H9 (cell line): ENCODE data around the gene EHD3. TPM values are rescaled to one million over a fixed set of nuclear protein-coding genes. Genes with fewer than 3 reads are reported as not detected.

ENCODE experiments used
- DNase-seq: peaks from one replicate; pipeline ENCODE4 v3.0.0-alpha.2; 2017
- H2AFZ ChIP-seq: one replicate; pipeline ENCODE4 v1.6.1; 2013; ENCODE audit warnings: mild to moderate bottlenecking, low read length, control low read depth, moderate library complexity
- H2AK5ac ChIP-seq: 2 replicates; pipeline ENCODE4 v1.6.1; 2013; ENCODE audit warnings: low read length, control low read depth, mixed read lengths; ENCODE audit not compliant: insufficient read length
- H2BK120ac ChIP-seq: one replicate; pipeline ENCODE4 v1.6.1; 2013; ENCODE audit warnings: low read depth, mild to moderate bottlenecking, low read length, control low read depth, inconsistent platforms; ENCODE audit not compliant: poor library complexity, severe bottlenecking
- H2BK12ac ChIP-seq: 2 replicates; pipeline ENCODE4 v1.6.1; 2013; ENCODE audit warnings: low read length, control low read depth, mixed read lengths, low read depth; ENCODE audit not compliant: insufficient read length
- H2BK15ac ChIP-seq: 2 replicates; pipeline ENCODE4 v1.6.1; 2013; ENCODE audit warnings: low read depth, low read length, control low read depth
- H2BK20ac ChIP-seq: one replicate; pipeline ENCODE4 v1.6.1; 2013; ENCODE audit warnings: low read depth, mild to moderate bottlenecking, low read length, control low read depth, inconsistent platforms; ENCODE audit not compliant: poor library complexity, severe bottlenecking
- H2BK5ac ChIP-seq: 2 replicates; pipeline ENCODE4 v1.6.1; 2013; ENCODE audit warnings: low read length, control low read depth, mixed read lengths; ENCODE audit not compliant: insufficient read length
- H3K14ac ChIP-seq: 2 replicates; pipeline ENCODE4 v1.6.1; 2013; ENCODE audit warnings: low read length, control low read depth; ENCODE audit not compliant: insufficient read depth
- H3K18ac ChIP-seq: 2 replicates; pipeline ENCODE4 v1.6.1; 2013; ENCODE audit warnings: low read depth, mild to moderate bottlenecking, mixed read lengths, low read length, control low read depth; ENCODE audit not compliant: insufficient read length
- H3K23ac ChIP-seq: 2 replicates; pipeline ENCODE4 v1.6.1; 2013; ENCODE audit warnings: low read length, control low read depth, mixed read lengths, low read depth; ENCODE audit not compliant: insufficient read length
- H3K23me2 ChIP-seq: 2 replicates; pipeline ENCODE4 v1.6.1; 2013; ENCODE audit warnings: low read depth, mild to moderate bottlenecking, mixed read lengths, low read length, control low read depth; ENCODE audit not compliant: insufficient read length, poor library complexity, severe bottlenecking
- H3K27ac ChIP-seq: 2 replicates; pipeline ENCODE4 v1.5.1; 2013; ENCODE audit warnings: low read length, control low read depth, mixed read lengths, low read depth; ENCODE audit not compliant: insufficient read length
- H3K27me3 ChIP-seq: 2 replicates; pipeline ENCODE4 v1.6.1; 2013; ENCODE audit warnings: low read length, control low read depth, inconsistent platforms; ENCODE audit not compliant: insufficient read depth
- H3K4ac ChIP-seq: 2 replicates; pipeline ENCODE4 v1.6.1; 2013; ENCODE audit warnings: low read depth, mild to moderate bottlenecking, control low read depth, inconsistent platforms, low read length, moderate library complexity
- H3K4me1 ChIP-seq: 2 replicates; pipeline ENCODE4 v1.6.1; 2013; ENCODE audit warnings: low read length, control low read depth, inconsistent platforms; ENCODE audit not compliant: insufficient read depth
- H3K4me2 ChIP-seq: 2 replicates; pipeline ENCODE4 v1.6.1; 2013; ENCODE audit warnings: low read length, control low read depth, mixed read lengths; ENCODE audit not compliant: insufficient read length, insufficient read depth
- H3K56ac ChIP-seq: 2 replicates; pipeline ENCODE4 v1.6.1; 2013; ENCODE audit warnings: low read depth, mild to moderate bottlenecking, mixed read lengths, low read length, control low read depth; ENCODE audit not compliant: insufficient read length
- H3K79me1 ChIP-seq: 2 replicates; pipeline ENCODE4 v1.6.1; 2013; ENCODE audit warnings: low read depth, mild to moderate bottlenecking, moderate library complexity, low read length, control low read depth, inconsistent platforms; ENCODE audit not compliant: insufficient read depth, poor library complexity, severe bottlenecking
- H3K79me2 ChIP-seq: 2 replicates; pipeline ENCODE4 v1.6.1; 2013; ENCODE audit warnings: low read length, control low read depth, inconsistent platforms; ENCODE audit not compliant: insufficient read depth
- H3K9ac ChIP-seq: 2 replicates; pipeline ENCODE4 v1.6.1; 2013; ENCODE audit warnings: low read length, control low read depth, mixed read lengths; ENCODE audit not compliant: insufficient read length; ENCODE audit errors: extremely low read depth
- H3K9me3 ChIP-seq: one replicate; pipeline ENCODE4 v1.6.1; 2013; ENCODE audit warnings: low read depth, low read length, inconsistent platforms; ENCODE audit not compliant: control insufficient read depth
- H3T11ph ChIP-seq: one replicate; pipeline ENCODE4 v1.6.1; 2013; ENCODE audit warnings: mild to moderate bottlenecking, low read length, control low read depth, inconsistent platforms
- H4K20me1 ChIP-seq: one replicate; pipeline ENCODE4 v1.6.1; 2013; ENCODE audit not compliant: control insufficient read depth, insufficient read length, insufficient read depth
- H4K5ac ChIP-seq: 2 replicates; pipeline ENCODE4 v1.6.1; 2013; ENCODE audit warnings: low read depth, mild to moderate bottlenecking, mixed read lengths, low read length, control low read depth; ENCODE audit not compliant: insufficient read length
- H4K8ac ChIP-seq: replicated peaks from 2 replicates; pipeline ENCODE4 v1.6.1; 2013; ENCODE audit warnings: low read length, control low read depth, mixed read lengths, low read depth; ENCODE audit not compliant: insufficient read length
- H4K91ac ChIP-seq: 2 replicates; pipeline ENCODE4 v1.6.1; 2013; ENCODE audit warnings: low read depth, mild to moderate bottlenecking, moderate library complexity, mixed read lengths, low read length, control low read depth; ENCODE audit not compliant: insufficient read length
- H3K27ac Mint-ChIP-seq, 3 experiments: 2 replicates in 2 of 3; 3 replicates in 1 of 3; pipeline ENCODE4 v1.8.0; 2020 to 2021; ENCODE audit warnings: mixed read lengths in 3 of 3, mild to moderate bottlenecking in 1 of 3, moderate library complexity in 1 of 3
- H3K27me3 Mint-ChIP-seq: 2 replicates; pipeline ENCODE4 v1.8.0; 2021; ENCODE audit warnings: low read depth, mild to moderate bottlenecking, moderate library complexity, mixed read lengths
- H3K36me3 Mint-ChIP-seq, 3 experiments: 2 replicates in 2 of 3; 3 replicates in 1 of 3; pipeline ENCODE4 v1.8.0; 2020 to 2021; ENCODE audit warnings: low read depth in 3 of 3, mixed read lengths in 3 of 3; ENCODE audit not compliant: insufficient read depth in 1 of 3
- H3K4me1 Mint-ChIP-seq, 2 experiments: 2 replicates each; pipeline ENCODE4 v1.8.0; 2020; ENCODE audit warnings: mixed read lengths in 2 of 2
- H3K4me3 Mint-ChIP-seq, 2 experiments: 2 replicates in 1 of 2; 3 replicates in 1 of 2; pipeline ENCODE4 v1.8.0; 2020 to 2021; ENCODE audit warnings: mild to moderate bottlenecking in 2 of 2, mixed read lengths in 2 of 2, moderate library complexity in 1 of 2
- H3K9me3 Mint-ChIP-seq, 2 experiments: 2 replicates in 1 of 2; 3 replicates in 1 of 2; pipeline ENCODE4 v1.8.0; 2020; ENCODE audit warnings: mild to moderate bottlenecking in 2 of 2, mixed read lengths in 2 of 2, moderate library complexity in 1 of 2
- CTCF ChIP-seq: fragments of 200-600 bp; sonication (generic); conservative IDR thresholded peaks from 3 replicates; pipeline ENCODE4 v1.8.0; 2021; ENCODE audit warnings: antibody characterized with exemption, mild to moderate bottlenecking
- WGBS: extraction: QIAGEN DNeasy Blood & Tissue Kit; methylation state at CpG from one replicate; pipeline ENCODE4 v1.1.7; 2013; ENCODE audit warnings: missing lambda C conversion rate, low lambda C conversion rate, mixed read lengths; ENCODE audit not compliant: insufficient read length; ENCODE audit errors: extremely low coverage; 5-methylcytosine and 5-hydroxymethylcytosine counted together
- total RNA-seq: library from RNA; stranded (reverse); gene quantifications from 2 replicates; pipeline ENCODE4 v1.2.1, GENCODE V29; 2021

The EHD3 gene
- total RNA-seq, 1 experiment from 2014 or later, result 8.3 TPM

DNA sequence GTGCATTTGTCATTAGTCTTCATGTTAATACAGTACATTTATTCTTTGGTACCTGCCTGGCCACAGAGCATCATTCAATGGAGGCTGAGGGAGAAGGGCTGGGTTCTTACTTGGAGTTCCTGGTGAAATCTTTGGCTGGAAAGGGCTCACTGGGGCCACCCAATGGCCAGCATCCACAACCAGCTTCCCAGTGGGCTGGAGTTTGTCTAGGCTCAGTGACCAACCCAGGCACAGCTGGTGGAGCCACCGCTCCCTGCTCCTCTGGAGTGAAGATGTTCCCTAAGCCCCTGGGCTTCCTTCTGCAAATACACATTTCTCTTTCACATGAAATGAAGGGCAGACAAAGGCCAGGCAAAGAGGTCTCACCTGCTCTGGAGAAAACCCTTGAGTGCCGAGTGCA lies 34.4 kb downstream of the EHD3 start:
- Mint-ChIP-seq H3K27ac (no peak overlapping the region), H3K27me3 (no peaks in the 10 kb centered on the region), H3K4me1 (peaks cover 34 to 35% of the 10 kb centered on the region in 2 experiments), H3K36me3 (peaks cover 3 to 16% (median 16%) of the 10 kb centered on the region in 3 experiments; a peak in 4 of 7 replicates), H3K9me3 (no peaks in the 10 kb centered on the region), H3K4me3 (no peak overlapping the region)
- Histone ChIP-seq H3K4me2 (no peak overlapping the region), H3K27me3 (no peaks in the 10 kb centered on the region), H3K4me1 (peaks cover 7% of the 10 kb centered on the region; the same call in 1 of the 2 replicates), H2BK20ac (no peak overlapping the region), H3K79me1 (no peaks in the 10 kb centered on the region), H3K23me2 (no peaks in the 10 kb centered on the region), H3T11ph (no peak overlapping the region), H3K27ac (no peak overlapping the region), H4K5ac (no peak overlapping the region), H2AK5ac (no peak overlapping the region), H2AFZ (no peak overlapping the region), H2BK12ac (no peak overlapping the region), H4K20me1 (no peaks in the 10 kb centered on the region), H3K79me2 (no peaks in the 10 kb centered on the region; the same call in 1 of the 2 replicates), H3K4ac (no peak overlapping the region), H3K14ac (no peak overlapping the region), H3K9ac (no peak overlapping the region), H3K23ac (no peak overlapping the region), H2BK15ac (no peak overlapping the region), H4K91ac (no peak overlapping the region), H3K56ac (no peak overlapping the region), H2BK120ac (no peak overlapping the region), H2BK5ac (no peak overlapping the region), H3K18ac (no peak overlapping the region), H4K8ac (no peak overlapping the region), H3K9me3 (no peaks in the 10 kb centered on the region)
- peak; percentile 42; the same call in 2 of the 3 replicates for TF ChIP-seq CTCF
- no CpG with 5 or more reads among the region's 2 CpGs for WGBS
- peak; percentile 48 for DNase-seq
